Ureter (tissue), 1 donor: ENCODE results near the gene SERPINA12. TPM values are rescaled to one million over a fixed set of nuclear protein-coding genes. Genes with fewer than 3 reads are reported as not detected.

ENCODE experiments used
- DNase-seq: peaks from one replicate; pipeline ENCODE4 v3.0.0-alpha.2; 2020; ENCODE audit warnings: low spot score
- total RNA-seq: library from RNA; stranded (reverse); gene quantifications from one replicate; pipeline ENCODE4 v1.2.4, GENCODE V29; 2023
- donor health status: DM: yes; HTN: yes; CAD: no.

Gene SERPINA12
- total RNA-seq, 1 donor from 2014 or later: not detected

DNA sequence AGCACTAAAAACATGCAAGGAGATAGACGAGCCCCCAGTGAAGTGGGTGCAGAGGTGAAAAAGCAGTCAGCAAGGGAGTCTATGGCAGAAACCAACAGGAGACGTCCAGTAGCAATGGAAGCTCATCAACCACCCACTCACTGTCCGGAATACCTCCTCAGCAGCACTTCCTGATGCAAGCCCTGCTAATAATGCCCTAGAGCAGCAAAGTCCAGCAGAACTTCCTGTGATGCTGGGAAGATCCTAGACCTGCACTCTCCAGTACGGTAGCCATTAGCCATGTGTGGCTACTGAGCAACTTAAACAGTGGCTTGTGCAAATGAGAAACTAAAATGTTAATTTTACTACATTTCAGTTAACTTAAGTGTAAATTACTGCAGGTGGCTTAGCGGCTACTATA lies 44.2 kb downstream of the SERPINA12 start:
- DNase-seq: no peak

DNA sequence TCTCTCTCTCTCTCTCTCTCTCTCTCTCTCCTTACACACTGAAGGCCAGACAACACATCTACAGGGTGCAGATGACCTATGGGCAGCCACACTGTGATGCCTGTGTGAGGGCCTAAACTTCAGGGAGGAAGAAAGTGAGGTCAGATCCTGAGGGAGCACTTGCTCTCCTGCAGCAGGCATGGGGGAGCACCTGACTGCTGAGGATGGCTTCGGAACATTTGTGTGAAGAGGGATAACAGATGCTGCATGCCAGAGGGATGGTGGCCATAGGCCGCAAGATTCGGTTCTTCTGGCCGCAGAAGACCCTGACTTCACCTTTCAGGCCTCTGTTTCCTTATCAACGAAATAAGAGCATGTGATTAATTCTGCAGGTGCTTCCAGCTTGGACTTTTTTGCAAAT lies 45.0 kb downstream of the SERPINA12 start:
- DNase-seq: no peak

DNA sequence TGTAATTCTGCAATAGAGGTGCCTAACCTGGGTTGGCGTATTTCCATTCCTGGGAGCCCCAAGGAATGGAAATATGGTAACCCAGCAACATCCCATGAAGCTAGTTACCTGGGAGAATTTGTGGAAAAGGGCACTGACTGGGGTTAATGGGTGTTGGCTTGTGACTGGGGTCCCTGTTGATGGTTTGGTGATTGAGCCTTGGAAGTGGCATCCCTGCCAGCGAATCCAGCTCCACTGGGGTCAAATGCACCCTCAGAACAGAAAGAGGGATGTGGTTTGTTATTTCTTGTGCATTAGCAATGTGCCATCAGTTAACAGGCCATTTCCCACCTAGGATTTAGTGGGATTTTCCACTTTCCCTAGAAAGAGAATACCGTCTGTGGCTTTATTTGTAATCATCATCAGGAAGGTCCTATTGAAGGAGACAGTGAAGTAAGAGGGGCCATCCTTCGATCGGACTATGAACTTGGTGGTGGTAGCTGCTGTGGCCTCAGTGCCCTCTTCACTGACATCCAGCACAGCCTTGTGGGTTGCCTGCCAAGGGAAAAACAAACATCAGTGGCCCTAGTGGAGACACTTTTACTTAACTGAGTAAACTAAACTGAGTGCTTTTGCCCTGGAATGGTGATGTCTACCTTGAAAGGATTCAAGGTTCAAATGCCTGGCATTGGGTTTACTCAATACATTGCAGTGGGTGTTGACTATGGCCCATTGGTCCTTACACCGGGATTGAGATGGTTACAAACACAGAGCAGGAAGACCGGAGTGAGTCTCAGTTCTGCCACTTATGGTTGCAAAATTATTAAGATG lies 46.3 kb downstream of the SERPINA12 start:
- no peak for DNase-seq

DNA sequence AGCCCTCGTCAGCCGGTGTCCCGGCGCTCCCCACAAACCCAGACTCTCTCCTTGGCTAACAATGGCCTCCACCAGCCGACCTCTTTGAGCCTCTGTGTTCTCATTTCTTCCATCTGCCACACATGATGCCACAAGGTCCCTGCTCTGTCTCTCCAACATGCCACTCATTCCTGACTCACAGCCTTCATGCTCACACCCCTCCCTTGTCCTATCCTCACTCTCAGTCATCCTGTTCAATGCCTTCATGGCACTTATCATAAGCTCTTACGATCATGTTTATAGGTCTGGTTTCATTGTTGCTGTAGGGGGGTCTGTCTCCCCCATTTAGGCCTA lies 47.1 kb downstream of the SERPINA12 start:
- no peak for DNase-seq

DNA sequence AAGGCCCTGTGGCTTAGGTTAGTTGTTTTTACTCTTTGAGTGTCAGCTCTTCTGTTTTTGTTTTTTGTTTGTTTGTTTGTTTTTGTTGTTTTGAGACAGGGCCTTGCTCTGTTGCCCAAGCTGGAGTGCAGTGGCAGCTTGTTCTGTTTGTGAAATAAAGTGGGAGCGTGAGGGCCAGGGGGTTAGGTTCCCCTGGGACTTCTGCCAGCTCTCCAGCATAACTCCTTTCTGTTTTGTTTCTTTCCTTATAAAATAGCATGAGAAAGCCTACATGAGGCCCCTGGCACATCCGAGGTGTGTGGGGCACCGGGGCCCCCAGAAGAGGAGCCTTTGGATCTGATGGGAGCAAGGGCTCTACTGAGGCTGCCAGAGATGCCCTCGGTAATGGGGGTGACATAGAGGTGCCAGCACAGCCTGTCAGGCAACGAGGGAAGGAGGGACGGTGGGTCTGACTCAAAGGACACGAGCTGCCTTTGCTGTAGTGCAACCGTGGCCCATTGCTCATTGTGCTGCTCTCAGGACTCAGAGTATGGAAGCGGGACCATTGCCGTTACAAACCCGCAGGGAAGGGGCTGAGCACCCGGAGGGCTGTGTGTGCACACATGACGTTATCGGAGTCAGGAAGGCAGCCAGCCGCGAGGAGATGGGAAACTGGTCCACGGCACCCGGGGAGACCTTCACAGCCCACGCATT lies 47.6 kb downstream of the SERPINA12 start:
- no peak for DNase-seq

DNA sequence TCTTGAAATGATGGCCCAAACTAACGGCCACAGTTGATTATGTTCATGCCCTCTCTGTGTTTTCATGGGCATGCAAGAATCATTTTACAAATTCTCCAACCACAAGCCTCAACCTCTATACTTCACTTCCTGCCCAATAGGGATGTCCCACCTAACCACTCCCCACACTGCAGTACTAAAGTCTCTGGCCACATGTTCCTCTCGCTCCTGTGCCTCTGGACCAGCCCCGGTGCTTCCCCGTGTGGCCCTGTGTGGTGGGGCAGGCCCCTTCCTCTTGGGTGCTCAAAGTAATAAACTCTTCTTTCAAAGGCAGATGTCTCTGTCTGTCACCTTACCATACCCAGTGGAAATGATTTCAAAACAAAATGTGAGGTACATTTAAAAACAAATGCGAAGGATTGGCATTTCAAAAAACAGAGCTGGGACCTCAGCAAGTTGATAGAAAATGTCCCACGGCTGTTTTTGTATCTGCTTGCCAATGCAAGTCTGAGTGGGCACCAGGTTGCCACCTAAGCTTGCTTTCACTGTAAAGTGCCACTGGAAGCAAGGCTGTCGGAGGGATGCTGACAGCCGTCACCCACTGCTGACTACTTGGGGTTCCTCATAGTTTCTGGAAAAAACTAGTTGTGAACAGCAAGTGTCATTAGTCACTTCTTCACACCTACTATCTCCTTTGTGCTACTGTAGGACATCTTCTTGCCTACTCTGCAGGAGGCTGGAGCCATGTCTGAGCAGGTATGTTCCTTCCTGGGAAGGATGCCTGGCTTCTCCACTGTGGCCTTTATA lies 48.4 kb downstream of the SERPINA12 start:
- no peak for DNase-seq

DNA sequence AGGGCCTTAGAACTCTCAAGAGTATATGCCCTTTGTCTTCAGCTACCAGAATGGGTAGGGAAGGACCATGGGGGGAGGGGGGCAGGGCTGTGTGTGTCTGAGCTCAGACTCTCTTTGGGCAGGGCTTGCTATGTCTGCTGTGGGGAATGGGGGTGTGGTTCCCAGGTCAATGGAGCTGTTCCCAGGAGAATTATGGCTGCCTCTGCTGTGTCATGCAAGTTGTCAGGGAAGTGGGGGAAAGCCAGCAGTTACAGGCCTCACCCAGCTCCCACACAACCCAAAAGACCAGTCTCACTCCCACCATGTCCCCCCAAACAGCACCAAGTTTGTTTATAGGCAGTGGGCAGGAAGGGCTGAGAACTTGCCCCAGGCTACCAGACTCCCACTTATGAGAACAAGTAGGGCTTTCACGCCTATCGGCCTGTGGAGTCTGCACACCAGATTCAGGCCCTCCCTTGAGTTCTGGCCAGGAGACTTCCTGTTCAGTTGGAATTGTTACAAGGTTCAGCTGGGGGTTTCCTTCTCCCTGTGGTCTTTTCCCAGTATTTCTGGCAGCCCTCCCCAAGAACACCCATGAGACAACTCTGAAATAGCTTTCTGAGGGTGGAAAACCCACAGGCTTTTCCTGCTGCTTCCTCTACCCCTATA lies 50.6 kb downstream of the SERPINA12 start:
- DNase-seq: no peak

DNA sequence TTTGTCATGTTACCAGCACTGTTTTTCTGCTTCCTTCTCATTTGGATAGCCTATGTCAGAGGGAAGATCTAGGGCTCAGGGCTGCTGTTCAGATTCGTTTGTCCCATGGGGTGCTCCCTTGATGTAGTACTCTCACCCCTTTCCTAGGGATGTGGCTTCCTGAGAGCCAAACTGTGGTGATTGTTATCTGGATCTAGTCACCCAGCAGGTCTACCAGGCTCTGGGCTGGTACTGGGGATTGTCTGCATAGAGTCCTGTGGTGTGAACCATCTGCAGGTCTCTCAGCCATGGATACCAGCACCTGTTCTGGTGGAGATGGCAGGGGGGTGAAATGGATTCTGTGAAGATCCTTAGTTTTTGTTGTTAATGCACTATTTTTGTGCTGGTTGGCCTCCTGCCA lies 51.2 kb downstream of the SERPINA12 start:
- DNase-seq: no peak

DNA sequence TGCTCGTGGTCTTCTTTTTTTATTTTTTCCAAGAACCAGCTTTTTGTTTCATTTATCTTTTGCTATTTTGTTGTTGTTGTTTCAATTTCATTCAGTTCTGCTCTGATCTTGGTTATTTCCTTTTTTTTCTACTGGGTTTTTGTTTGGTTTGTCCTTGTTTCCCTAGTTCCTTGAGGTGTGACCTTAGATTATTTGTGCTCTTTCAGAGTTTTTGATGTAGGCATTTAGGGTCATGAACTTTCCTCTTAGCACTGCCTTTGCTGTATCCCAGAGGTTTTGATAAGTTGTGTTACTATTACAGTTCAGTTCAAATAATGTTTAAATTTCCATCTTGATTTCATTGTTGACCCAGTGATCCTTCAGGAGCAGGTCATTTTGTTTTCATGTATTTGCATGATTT lies 53.3 kb downstream of the SERPINA12 start:
- no peak for DNase-seq

DNA sequence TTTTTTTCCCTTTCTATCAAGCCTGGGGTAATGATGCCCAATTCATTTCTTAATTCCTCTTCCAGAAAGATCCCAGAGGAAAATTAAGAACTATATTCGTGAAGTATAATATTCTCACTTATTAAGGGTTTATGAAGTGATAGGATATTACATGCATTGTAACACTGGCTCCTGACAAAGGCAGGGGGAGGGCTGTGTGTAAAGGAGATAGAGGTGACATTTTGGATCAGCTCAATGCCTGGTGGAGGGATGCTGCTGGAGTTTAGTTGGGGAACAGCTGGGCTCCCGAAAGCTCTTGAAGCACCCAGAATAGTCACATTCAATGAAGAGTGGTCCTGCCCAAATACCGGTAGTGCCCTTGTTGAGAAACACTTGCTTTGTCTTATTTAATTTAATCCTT lies 57.4 kb downstream of the SERPINA12 start:
- no peak for DNase-seq

DNA sequence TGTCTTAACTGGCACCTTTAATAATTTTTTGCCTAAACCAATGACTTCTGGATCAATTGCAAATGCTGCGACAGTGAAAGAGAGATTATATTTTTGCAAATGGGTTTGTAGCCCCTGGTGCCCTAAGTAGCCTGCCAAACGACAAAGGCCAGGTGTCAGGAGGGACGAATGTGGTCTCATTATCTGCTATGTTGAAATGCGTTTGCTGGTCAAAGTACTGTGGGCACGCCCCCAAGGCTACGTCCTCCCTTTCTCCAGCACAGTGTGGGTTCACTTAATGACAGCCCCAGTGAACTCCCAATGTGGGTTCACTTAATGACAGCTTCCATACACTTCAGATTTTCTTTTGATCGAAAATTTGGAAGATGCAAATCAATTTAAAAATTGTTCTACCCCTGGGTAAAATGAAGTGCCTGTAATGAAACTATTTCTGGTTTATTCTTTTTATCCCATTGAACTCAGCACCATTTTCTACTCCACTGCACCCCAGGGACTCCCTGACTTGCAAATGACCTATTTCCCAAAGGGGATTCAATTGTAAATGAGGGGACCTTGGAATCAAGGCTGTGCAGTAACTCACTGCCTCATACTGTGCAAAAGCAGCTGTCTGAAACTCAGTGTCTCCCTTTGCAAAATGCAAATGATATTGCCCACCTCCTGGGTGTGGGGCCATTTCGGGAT lies 58.0 kb downstream of the SERPINA12 start:
- no peak for DNase-seq

DNA sequence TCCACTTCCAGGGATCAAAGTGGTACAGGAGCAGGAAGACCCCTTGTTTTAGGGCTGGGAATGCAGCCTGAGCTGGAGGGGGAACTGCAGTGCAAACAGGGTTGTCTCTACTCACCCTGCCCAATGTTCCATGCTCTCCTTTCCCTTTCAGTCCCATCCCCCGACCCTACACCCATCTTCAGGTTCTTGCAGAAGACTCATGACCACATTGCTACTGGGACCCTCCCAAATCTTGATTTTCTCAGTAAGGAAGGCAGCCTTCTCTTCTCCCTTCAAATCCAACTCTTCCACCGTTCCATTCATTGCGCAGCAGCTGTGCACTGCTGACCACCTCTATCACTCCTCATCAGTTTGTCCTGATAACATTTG lies 58.6 kb downstream of the SERPINA12 start:
- DNase-seq: no peak

DNA sequence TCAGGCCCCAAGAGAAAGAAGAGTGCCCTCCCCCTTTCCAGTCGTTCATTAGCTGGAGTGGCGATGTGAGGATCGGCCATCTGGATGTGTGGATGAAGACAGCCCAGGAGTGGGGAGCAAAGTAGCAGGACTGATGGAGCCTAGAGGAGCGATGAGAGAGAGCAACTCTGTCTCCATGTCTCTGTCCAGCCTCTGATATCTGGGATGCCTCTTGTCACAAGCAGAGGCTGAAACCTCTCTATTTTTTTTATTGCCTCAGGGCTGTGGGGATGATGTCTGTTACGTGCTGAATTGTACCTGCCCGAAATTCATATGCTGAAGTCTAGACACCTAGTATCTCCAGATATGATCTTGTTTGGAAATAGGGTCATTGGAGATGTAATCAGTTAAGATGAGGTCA lies 59.3 kb downstream of the SERPINA12 start:
- DNase-seq: peak; percentile 4

DNA sequence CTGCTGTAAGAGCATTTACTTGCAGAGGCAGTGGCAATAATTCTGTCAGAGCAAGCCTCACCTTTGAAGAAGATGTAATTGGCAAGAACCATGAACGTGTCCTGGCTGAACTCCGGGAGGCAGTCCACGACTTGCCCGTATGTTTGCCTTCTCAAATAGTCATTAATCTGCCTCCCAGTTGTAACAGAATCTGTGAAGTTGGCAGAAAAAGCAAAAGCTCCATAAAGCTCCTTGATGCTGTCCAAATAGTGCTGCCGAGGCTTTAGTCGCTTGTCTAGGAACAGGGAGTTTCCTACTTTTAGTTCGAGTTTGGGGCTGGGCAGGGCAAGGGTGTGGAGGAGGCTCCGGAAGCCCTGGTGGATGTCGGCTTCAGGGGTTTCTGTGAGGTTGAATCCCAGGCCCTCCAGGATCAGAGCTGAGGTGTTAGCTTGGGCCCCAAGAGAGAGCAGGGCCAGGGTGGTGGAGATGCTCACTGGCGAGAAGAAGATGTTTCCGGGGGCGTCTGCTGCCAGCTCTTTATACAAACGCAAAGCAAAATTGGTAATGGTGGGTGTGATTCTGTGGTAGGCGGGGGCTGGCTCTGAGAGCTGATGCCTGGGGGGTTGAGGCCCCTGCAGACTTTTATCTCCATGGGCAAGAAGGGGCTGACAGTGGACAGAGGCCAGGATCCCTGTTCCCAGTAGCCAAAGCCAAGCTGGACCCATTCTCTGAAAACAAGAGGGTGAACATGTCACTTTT lies 61.0 kb downstream of the SERPINA12 start:
- peak; percentile 40 for DNase-seq

DNA sequence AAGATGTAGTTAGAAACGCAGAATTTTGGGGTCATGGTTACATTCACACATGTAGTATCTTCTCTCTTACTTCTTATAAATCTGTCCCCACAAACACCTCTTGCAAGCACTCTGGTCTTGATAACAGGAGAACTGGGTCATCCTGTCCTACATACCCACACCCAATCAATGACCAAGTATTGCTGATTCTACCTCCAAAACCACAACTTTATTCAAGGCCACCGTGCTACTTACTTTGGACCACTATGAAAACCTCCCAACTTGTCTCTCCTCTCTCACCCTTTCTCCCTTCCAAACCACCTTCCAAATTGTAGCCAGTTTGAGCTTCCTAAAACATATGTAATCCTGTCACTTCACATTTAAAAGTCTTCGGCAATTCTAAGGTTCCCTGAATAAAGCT lies 62.1 kb downstream of the SERPINA12 start:
- DNase-seq: no peak

DNA sequence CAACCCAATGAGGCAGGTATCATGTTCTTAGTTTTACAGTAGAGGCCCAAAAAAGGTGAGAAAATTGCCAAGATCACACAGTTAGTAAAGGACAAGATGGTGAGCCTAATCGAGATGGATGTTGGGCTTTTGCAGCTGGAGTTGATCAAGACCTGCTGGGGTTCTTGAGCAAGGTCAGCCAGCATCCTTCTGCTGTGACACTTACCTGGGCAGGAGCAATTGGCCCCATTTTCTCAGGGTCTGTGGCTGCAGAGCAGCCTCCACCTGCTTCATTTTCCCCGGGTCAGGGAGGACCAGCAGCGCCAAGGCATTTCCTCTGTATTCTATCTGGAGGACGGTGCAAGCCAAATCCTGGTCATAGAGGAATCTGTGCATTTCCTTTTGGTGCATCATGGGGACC lies 63.1 kb downstream of the SERPINA12 start:
- peak; percentile 9 for DNase-seq

DNA sequence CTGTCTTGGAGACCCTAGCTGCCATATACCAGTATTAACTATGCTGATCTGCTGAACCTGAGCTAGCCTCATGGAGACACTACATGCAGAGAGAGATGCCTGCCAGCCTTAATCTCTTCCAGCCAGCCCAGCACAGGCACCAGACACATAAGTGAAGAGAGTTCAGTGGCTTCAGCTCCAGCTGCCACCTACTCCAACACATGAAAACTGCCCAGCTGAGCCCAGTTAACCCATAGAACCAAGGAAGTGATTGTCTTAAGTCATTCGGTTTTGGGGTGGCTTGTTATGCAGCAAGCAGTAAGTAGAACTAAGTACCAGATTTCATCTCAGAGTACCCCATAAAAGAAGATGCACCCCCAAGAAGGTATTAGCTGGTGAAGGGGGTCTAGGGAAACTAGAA lies 64.3 kb downstream of the SERPINA12 start:
- peak; percentile 12 for DNase-seq

DNA sequence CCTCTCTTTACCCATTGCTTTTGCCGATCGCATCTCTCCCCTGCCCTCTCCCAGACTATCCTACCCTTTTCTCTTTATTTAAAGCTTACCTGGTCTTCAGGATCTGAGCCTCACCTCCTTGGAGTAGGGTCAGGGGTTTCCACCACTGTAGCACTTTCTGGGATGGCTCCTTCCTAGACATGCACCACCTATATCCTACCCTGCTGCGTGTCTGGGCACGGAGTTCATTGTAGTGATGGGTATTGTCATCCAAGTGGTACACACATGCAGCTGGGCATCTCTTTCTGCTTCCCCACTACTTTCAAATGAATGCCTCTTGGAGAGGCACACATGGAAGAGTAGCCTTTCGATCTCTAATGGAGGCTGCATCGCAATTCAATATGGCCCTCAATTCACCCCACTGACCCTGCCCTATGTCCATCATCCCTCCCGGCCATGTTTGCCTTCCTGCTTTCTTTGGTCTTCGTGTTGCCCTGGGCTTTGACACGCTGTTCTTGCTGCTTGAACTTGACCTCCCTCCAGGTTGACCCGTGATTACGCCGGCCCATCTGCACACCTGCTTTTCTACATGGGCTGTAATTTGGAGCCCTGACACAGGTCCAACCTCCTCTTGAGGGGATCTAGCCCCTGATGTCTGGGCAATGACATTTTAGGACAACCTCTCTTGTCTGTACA lies 67.6 kb downstream of the SERPINA12 start:
- DNase-seq: no peak

DNA sequence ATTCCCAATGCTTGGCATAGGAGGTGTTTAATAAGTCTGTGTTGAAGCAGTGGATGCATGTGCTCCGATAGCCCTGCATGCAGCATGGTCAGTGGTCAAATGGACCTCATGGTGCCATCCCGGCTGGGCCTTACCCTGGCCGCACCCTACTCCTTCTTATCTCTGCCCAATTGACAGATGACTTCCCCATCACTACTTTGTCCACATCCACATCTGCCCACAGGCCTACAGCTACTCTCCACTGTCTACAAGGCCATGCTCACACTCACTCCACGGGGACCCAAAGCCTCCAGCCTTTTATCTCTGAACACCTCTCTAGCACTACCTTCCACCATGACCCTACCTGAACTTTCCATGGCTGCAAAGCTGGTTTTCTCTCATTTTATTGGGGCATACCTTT lies 68.1 kb downstream of the SERPINA12 start:
- no peak for DNase-seq

DNA sequence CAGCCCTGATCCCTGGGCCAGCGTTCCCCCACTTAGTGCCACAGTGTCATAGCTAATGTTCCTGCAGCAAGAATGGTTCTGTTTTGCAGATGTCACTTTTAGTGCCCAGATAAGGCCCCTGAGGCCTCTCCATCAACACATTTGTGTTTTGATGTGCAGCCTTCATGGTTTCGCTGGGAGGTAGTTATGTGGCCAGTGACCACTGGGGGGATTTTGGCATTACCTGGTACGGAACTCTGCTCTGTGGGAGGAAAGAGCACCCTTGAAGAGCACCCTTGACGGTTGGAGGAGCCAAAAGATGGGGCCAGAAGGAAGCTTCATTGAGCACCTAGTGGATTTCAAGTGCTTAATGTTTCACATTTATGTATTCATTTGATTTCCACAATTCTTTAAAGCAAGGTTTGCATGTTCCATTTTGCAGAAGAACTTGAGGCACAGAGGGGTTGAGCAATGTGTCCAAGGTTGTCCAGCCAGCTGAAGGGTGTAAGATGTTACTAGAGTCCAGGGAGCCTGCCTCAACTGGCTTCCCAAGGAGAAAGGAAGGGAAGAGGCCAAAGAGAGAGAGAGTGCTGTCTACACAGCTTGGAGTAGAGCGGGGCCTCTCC lies 69.7 kb downstream of the SERPINA12 start:
- DNase-seq: no peak
